Activated naive CD4-positive, alpha-beta T cell (primary cell): ENCODE results near the gene SBK3.
"Not testable (repeated sequence)": the region's sequence is repeated elsewhere in the genome, so short reads cannot be mapped to it uniquely, and the experiment has no call there.

Experiments
- DNase-seq, 4 experiments: peaks; one replicate each; lab custom pipeline; 2025; lab: John Stamatoyannopoulos, UW

SBK3 gene

GRCh38 chr19:55540619-55541018 lies 4.7 kb downstream of the SBK3 start:
- DNase-seq: no peak

- DNase-seq: no peak
Observed at GRCh38 chr19:55539090-55539984, 6.0 kb downstream of the SBK3 start.

- DNase-seq: no peak
Observed at GRCh38 chr19:55538132-55538531, 7.2 kb downstream of the SBK3 start.

GRCh38 chr19:55537741-55538111 lies 7.6 kb downstream of the SBK3 start:
- no peak for DNase-seq

GRCh38 chr19:55536951-55537740 lies 8.2 kb downstream of the SBK3 start, which contains the start of gene SBK2:
SBK2 (minus strand) TSS chr19:55537133; CDS start chr19:55536294, 839 bp downstream.
- no peak for DNase-seq

- no peak for DNase-seq
Observed at GRCh38 chr19:55536366-55536765, 9.0 kb downstream of the SBK3 start.

- DNase-seq: no peak
Observed at GRCh38 chr19:55535965-55536350, 9.4 kb downstream of the SBK3 start.

GRCh38 chr19:55535173-55535964 lies 10.0 kb downstream of the SBK3 start:
- DNase-seq: no peak

- DNase-seq: not testable (repeated sequence)
Observed at GRCh38 chr19:55534280-55534679, 11.1 kb downstream of the SBK3 start.

- no peak for DNase-seq
Observed at GRCh38 chr19:55530996-55531395, 14.3 kb downstream of the SBK3 start.

- DNase-seq: no peak
Observed at GRCh38 chr19:55529636-55530234, 15.6 kb downstream of the SBK3 start.

GRCh38 chr19:55528030-55528803 lies 17.1 kb downstream of the SBK3 start:
- no peak for DNase-seq

- DNase-seq: no peak
Observed at GRCh38 chr19:55527197-55528029, 17.9 kb downstream of the SBK3 start.

- DNase-seq: peak in 1 of 4 experiments; percentile 14
Observed at GRCh38 chr19:55526216-55527196, 18.8 kb downstream of the SBK3 start.

- DNase-seq: no peak
Observed at GRCh38 chr19:55525289-55526101, 19.8 kb downstream of the SBK3 start.

- DNase-seq: no peak
Observed at GRCh38 chr19:55520691-55521292, 24.6 kb downstream of the SBK3 start.
